Gastroesophageal sphincter (tissue), 3 donors: ENCODE measurements around the gene CRYBG1.

Source experiments
- POLR2AphosphoS5 ChIP-seq: sonication (generic); formaldehyde crosslinking; IDR thresholded peaks from one replicate; pipeline ENCODE4 v1.6.1; 2017; ENCODE audit warnings: antibody characterized with exemption
- TF ChIP-seq, protein P1 (sequence below), 4 experiments: fragments of 200-600 bp in 2 of 4; fragments of 450-650 bp in 2 of 4; sonication (generic) in 1 of 4; IDR thresholded peaks; one replicate each; pipeline ENCODE4 v1.5.1; 2017 to 2019; ENCODE audit warnings: antibody characterized with exemption in 4 of 4, mild to moderate bottlenecking in 2 of 4, moderate library complexity in 2 of 4

DNA sequence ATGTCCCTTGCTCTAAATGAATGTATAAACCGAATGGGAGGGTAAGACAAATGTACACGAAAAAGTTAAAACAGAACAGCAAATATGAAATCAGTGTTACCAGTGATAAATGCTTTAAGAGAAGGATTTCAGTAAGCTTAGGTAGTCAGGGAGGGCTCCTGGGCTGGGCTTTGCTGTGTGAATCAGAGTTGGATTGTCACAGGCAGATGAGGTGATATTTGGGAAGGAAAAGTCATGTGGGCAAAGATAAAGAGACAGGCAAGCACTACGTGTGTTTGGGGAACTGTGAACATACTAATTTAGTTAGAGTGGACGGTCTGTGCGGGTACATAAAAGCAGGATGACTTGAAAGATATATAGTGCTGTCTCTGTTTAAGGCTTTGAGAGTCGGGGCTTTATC, 114.8 kb downstream of the CRYBG1 start:
- TF ChIP-seq, protein P1, sequence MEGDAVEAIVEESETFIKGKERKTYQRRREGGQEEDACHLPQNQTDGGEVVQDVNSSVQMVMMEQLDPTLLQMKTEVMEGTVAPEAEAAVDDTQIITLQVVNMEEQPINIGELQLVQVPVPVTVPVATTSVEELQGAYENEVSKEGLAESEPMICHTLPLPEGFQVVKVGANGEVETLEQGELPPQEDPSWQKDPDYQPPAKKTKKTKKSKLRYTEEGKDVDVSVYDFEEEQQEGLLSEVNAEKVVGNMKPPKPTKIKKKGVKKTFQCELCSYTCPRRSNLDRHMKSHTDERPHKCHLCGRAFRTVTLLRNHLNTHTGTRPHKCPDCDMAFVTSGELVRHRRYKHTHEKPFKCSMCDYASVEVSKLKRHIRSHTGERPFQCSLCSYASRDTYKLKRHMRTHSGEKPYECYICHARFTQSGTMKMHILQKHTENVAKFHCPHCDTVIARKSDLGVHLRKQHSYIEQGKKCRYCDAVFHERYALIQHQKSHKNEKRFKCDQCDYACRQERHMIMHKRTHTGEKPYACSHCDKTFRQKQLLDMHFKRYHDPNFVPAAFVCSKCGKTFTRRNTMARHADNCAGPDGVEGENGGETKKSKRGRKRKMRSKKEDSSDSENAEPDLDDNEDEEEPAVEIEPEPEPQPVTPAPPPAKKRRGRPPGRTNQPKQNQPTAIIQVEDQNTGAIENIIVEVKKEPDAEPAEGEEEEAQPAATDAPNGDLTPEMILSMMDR (IDR thresholded peaks at IDR 0.05) = no peak
- no peak for TF ChIP-seq POLR2AphosphoS5
